SHP77 (cell line): ENCODE measurements around the gene GTF2H1.

Experiments
- DNase-seq, 2 experiments: peaks; one replicate each; lab custom pipeline; 2025; lab: John Stamatoyannopoulos, UW

The GTF2H1 gene

DNA sequence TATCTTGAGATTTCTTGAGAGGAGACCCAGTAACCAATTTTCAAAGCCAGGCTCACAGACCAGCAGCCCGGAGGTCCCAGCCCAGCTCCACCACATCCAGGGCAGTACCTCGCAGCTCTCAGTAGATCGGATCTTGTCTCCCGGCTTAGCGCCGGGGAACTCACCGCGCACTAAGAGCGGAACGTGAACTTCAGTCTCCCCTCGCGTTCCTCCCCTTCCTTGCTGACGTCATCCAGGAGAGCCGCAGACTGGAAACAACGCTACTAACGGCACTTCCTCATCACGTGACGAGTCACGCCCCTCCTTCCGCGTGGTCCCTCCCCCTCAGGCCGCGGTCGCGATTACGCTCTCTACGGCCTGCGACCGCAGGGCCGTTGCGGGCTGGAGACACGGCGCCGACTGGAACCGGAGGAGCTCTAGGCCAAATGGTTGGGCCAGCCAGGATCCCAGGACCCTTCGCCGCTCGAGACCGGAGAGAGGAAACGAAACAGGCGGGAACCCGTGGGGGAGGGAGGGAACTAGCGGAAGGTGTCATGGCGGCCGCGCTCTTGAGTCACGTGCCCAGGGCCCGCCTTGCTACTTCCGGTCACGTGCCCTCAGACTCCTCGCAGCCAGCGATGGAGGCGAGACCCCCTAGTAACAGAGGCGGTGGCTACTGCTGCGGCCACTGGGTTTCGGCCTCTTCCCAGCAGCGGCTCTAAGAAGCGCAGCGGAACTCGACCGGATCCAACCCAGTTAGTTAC is at the start of gene GTF2H1, which contains the start of gene HPS5:
Gene GTF2H1 (plus strand): TSS at position 599 of the 743 bp plus-strand sequence. CDS start 10,508 bp downstream, outside the sequence.
Gene HPS5 (minus strand): TSS at position 172 of the 743 bp plus-strand sequence. CDS start 4,282 bp downstream, outside the sequence.
- DNase-seq = peak; percentile 83 to 84

DNA sequence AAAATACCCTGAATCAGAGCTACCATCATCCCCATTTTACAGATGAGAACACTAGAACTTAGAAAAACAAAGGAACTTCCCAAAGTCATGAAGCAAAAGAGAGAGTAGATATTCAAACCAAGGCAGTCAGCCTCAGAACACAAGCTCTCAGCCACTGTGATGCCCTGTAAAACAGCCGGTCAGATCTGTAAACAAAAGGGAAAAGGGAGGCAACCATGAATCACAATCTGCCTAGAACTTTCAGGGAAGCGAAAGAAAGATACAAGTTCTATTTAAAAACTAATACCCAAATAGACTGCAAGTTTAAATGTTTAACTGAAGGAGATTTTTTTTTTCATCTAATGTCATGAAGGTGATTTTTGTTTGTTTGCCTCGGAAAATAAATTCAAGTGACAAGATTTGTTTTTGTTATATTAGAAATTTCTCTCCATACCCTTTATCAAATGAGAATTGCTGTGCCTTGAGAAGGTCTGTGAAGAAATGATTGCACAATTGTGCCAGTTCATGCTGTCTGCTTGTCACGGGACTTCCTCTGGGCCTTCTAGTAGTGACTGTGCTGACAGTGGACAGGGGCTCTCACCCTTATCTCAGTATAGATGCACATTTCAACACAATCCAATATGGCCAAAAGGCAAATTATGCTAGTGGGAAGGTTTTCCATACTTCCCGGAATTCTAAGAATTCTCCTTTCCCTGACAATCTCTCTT is 44.6 kb upstream of the GTF2H1 start:
- no peak for DNase-seq

DNA sequence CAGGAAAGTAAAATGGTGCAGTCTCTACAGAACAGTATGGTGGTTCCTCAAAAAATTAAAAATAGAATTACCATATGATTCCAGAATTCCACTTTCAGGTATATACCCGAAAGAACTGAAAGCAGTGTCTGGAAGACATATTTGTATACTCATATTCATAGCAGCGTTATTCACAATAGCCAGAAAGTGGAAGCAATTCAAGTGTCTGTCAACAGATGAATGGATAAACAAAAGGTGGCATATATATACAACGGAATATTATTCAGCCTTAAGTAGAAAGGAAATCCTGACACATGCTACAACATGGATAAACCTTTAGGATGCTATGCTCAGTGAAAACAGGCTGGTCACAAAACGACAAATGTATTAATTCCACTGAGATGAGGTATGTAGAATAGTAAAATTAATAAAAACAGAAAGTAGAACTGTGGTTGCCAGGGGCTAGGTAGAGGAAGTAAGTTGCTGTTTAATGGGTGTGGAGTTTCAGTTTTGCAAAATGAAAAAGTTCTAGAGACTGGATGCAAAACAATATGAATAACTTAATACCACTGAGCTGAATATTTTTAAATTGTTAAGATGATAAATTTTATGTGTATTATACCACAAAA is 41.8 kb upstream of the GTF2H1 start:
- no peak for DNase-seq

DNA sequence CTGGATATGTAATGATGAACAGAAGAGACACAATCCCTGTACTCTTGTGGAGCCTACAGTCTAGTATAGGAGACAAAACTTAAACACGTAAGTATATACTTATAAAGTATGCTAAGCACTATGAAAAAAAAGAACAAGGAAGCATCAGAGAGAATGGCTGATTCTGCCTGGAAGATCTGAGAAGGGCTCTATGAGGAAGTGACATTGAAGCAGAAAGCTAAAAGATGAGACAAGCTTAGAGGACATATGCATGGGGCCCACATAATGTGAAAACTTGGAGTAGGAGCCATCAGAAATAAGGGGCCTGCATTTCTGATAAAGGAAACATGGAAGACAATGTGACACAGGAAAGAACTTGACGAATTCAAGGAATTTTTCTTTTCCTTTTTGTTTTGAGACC is 39.7 kb upstream of the GTF2H1 start:
- DNase-seq = no peak

DNA sequence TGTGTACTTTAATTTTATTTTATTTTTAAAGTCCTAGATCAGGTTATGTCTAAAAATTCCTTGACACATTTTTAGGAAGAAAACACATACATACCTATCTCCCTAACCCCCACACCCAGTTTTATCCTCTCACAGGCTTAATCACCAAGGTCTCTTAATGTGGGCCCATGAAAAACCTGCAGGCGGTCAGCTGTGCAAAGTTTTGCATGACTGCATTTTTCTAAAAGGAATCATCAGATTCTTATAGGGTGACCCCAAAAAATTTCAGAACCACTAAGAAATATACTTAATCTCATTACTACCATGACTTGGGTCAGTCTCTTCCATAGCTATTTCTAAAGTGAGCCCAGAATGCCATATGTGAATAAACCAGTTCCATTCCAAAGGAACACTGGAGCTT is 36.5 kb upstream of the GTF2H1 start:
- no peak for DNase-seq

DNA sequence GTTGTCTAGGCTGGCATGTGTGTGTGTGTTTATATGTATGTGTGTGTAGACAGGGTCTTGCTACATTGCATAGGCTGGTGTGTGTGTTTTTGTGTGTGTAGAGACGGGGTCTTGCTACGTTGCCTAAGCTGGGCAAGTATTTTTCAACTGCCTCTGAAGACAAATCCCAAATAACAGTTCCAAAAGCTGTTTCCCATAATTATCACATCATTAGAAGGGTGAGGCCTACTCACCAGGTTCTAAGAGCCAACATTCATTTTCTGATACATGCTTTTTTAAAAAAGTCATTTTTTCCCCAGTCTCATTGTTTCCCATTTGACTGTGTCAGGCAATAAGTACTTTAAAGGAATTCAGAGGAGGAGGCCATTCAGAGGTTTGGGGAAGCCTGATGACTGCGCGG is 33.5 kb upstream of the GTF2H1 start:
- DNase-seq = no peak

DNA sequence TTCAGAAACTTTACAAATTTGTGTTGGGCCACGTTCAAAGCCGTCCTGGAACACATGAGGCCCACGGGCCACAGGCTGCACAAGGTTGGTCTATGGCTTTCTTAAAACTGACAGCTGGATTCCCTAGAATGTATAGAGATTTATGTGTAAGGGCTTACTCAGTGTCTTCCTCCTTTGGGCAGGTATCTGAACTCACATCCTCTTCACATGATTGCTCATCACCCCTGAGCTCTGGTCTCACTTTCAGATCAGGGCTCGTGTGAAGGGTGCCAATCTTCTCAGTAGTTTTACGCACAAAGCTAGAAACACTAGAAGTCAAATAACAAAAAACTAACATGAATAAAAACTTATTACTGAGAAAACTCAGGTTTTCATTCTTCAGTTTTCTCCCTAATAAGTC is 27.5 kb upstream of the GTF2H1 start:
- DNase-seq = no peak

DNA sequence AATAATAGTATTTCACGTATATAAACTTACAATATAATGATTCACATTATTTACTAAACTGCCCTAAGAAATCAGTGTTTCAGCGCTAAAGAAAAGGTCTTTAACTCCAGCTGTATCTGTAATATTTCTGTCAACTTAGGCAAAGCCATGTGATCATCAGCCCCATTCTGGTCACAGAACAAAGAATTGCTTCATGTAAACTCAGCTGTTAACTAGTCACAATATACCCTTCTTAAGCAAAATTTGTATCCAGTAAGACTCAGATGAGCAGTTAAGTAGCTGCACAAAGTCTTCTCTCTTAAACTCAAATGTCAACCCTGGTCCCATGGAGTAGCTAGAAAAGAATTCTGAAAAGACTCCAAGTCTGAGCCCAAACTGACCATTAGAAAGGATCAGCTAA is 27.1 kb upstream of the GTF2H1 start:
- DNase-seq = no peak

DNA sequence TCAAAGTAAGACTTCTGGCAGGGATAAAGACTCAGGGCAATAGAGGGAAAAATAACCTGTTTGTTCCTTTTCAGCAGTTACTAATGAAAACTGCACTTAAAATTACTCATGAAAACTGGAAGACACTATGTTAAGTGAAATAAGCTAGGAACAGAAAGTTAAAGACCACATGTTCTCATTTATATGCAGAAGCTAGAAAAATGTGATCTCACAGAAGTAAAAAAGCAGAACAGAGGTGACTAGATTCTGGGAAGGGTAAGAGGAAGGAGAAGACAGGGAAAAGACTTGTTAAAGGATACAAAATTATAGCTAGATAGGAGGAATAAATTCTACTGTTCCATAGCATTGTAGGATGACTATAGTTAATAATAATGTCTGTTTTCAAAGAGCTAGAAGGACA is 22.6 kb upstream of the GTF2H1 start:
- DNase-seq = no peak

DNA sequence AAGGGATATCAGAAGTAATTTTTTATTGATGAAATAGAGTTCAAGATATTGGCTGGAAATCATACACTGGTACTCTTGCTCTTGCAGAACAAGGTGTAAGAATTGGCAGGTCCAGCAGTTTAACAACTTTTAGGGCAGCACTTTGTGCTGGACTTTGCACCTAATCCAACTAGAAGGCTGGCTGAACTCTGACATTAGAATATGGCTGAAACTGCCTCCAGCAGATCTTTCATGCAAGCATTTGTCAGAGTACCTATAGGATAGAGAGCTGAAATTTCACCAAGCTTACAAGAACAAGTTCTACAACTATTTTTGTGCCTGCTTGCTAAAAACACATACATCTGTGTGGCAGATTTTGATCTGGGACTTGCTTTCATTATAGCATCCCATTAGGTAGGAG is 17.6 kb upstream of the GTF2H1 start:
- no peak for DNase-seq

DNA sequence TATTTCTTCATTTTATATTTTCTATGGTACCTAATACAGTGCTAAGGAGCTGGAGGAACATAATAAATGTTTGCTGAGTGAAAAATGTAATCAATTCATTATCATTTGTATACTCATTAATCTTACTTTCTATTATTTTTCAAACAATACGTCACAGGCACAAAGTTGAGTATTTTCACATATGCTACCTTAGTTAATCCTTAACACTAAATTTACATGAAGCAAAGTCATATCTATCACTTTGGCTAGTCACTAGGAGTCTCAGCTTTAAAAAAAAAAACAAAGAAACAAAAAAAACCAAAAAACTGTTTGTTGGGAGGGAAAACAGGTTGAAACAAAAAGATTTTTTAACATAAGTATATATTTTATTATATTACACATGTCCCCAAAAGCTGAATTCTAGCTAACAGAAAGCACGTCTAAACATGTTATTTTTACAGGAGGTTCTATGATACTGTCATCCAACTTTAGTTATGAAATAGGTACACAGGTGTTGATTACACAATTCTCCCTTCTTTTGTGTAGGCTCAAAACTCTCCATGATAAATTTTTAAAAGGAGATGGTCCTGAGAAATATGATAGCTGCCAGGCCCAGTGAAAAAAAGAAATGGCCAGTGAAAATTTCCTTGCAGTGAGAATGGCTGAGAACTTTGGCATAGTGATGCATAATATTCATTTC is 14.8 kb upstream of the GTF2H1 start:
- DNase-seq = no peak

DNA sequence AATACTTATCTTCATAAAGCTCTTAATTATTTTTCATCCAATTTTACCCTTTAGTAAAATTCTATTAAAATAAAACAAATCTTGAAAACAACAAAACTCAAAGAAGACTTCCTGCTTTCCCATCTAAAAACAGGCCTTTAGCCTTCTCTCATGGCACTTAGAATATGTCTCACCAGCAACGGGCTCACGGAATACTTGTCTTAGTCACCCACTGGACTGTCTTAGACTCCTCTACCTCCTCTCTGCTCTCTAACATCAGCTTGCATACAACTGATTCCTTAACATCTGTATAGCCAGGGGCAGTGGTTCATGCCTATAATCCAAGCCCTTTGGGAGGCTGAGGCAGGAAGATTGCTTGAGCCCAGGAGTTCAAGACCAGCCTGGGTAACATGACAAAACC is 14.1 kb upstream of the GTF2H1 start:
- DNase-seq = no peak

DNA sequence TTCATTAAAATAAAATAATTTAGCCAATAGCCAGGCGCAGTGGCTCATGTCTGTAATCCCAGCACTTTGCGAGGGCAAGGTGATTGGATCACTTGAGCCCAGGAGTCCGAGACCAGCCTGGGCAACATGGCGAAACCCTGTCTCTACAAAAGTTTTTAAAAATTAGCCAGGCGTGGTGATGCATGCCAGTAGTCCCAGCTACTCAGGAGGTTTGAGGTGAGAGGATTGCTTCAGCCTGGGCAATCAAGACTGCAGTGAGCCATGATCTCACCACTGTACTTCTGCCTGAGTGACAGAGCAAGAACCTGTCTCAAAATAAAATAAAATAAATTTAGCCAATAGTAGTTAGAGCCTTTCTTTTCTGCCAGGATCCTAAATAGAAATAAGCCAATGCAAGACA is 12.7 kb upstream of the GTF2H1 start:
- DNase-seq = no peak

DNA sequence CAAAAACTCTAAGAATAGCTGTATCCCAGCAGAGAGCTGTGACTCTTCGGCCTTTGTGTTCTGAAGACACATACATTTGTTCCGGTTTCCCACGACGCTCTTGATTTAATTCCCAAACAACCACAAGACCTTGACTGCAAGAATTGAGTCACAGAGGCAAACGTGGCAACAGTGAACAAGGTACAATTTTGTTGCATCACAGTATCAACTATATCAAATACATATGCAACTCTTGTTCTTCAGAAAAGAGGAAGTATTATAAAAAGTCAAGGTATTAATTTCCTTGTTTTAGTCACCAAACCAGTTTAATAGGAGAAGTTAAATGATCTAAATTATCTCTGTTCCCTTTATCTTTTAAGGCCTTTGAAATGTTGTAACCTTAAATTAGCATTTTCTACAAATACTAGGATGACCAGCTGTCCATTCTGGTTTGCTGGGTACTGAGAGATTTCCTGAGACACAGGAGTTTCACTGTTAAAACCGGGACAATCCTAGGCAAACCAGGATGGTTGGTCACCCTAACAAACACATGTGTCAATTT is 11.5 kb upstream of the GTF2H1 start:
- no peak for DNase-seq

DNA sequence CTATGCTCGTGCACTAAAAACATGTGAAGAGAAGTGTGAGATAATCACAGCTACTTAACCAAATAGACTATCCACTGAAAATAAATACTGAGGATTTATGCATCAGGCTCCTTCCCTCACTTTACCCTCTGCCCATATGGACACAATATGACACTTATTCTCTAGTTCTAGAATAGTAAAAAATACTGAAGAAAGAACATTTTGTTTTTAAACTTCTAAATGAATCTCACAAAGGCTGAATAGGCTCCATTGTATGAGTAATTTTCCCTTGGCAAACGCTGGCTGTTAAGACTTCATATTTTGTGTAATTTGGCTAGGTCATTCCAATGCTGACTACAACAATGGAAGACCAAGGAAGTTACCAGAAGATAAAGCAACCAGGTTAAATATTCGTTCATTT is 10.4 kb upstream of the GTF2H1 start:
- DNase-seq = no peak

DNA sequence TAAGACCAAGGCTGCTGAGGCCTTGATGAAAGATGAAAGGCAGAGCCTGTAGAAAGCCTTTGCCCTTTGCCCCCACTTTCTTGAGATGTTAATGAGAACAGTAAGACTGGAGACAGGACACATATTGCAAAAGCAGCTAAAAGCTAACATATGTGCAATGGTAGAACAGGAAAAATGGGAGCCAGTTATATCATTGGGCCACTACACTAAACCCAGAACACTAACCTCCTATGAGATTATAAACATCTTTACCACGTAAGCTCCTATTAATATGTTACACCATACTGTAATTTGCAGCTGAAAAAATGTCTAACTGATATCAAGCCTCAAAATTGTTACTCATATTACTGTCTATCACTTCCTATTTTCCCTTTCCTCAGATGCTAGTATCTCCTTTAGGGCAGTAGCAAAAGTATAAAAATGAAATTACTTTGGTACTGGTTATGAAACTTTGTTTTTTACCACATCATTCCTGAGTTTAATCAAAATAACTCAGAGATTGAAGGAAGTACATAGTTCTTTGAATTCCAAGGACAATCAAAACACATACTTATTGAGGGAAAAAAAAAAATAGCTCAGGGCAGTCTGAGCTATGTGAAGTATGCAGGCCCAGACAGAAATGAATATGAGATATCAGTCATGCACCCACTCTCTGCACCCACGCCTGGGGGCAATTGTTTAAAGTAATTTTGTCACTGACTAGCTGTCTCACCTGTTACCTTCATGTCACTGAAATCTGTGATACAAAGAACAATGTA is 9.5 kb upstream of the GTF2H1 start:
- no peak for DNase-seq

DNA sequence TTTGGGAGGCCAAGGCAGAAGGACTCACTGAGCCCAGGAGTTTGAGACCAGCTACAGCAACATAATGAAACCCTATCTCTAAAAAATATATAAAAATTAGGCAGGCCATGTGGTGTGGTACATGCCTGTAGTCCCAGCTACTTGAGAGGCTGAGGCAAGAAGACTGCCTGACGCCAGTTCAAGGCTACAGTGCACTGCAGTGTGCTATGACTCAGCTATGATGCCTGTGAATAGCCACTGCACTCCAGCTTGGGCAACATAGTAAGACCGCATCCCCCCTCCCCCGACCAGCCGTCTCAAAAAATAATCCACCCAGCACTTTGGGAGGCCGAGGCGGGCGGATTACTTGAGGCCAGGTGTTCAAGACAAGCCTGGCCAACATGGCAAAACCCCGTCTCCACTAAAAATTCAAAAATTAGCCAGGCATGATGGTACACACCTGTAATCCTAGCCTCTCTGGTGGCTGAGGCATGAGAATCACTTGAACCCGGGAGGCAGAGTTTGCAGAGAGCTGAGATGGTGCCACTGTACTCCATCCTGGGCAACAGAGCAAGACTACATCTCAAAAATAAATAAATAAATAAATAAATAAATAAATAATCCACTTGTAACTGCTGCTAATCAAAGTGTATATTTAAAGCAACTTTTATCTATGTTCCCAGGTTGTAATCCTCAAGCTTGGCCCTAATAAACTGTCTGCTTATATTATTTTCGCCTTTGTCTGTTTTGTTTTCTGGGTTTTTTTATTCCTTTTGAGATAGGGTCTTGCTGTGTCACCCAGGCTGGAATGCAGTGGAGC is 8.2 kb upstream of the GTF2H1 start:
- DNase-seq = no peak

DNA sequence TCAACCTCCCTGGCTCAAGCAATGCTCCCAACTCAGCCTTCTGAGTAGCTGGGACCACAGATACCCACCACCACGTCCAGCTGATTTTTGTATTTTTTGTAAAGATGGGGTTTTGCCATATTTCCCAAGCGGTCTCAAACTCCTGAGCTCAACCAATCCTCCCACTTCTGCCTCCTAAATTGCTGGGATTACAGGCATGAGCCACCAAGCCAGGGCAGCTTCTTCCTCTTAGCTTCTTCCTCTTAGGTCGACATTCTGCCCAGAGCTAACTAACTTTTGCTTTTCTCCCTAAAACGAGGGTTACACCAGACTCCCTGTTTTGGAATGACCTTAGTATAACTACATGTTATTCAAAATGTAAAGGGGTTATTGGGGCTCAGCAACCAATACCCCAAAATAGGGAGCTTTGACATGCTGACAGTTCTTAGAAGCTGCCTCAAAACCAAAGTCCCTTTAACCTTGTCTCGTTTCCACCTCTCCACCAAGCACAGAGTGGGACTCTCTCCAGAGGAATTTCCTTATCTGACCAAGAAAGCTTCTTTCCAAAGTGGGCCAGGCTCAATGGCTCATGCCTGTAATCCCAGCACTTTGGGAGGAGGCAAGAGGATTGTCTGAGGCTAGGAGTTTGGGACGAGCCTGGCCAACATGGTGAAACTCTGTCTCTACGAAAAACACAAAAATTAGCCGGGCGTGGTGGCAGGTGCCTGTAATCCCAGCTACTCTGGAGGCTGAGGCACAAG is 7.4 kb upstream of the GTF2H1 start:
- DNase-seq = no peak

DNA sequence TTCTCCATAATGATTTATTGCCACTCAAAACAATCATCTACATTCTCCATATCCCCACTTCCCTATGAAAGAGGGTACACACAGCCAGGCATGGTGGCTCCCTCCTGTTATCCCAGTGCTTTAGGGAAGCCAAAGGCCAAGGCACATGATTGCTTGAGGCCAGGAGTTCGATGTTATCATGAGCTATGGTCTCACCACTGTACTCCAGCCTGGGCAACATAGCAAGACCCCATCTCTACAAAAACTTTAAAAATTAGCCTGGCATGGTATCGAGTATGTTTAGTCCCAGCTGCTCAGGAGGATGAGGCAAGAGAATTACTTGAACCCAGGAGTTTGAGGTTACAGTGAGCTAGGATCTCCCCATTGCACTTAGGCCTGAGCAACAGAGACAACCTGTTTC is 6.5 kb upstream of the GTF2H1 start:
- DNase-seq = no peak

DNA sequence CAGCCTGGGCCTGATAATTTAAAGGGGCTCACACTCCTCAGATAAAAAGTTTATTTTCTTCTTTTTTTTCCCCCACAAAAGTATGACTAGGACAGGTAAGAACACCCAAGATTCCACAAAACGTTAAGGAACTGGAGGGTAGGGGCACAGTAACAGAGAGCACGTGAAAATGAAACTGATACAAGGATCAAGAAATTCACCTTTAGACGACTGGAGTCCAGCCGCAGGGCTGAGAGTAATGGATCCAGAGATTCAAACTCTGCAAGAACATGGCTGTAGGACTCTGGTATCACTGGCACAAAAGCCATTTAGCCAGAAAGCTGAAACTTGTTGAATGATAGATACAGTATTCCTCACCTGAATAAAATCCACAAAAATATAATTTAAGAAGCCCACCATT is 4.8 kb upstream of the GTF2H1 start:
- no peak for DNase-seq
